Natural killer cell treated with Interleukin-12 subunit alpha and Interleukin-12 subunit beta and Interleukin-15 and Interleukin-18, amount 100 ng/mL, for 72 hours (primary cell): ENCODE data around the gene CLP1. TPM values are rescaled to one million over a fixed set of nuclear protein-coding genes. Genes with fewer than 3 reads are reported as not detected.

ENCODE experiments used
- ATAC-seq, 2 donors: fragments of 150-1000 bp; cut with Tn5 transposase in 1 of 2; sonication (Bioruptor Pico), chemical (Tn5 transposase) in 1 of 2; 2 replicates each; pipeline ENCODE4 v1.10.0; 2021
- DNase-seq: peaks from one replicate; pipeline ENCODE4 v3.0.0; 2022; ENCODE audit warnings: low spot score
- H3K27ac Mint-ChIP-seq, 2 donors: 1 replicate in 1 of 2; 2 replicates in 1 of 2; pipeline ENCODE4 v1.8.0; 2022; ENCODE audit warnings: mixed read lengths in 2 of 2, mild to moderate bottlenecking in 1 of 2, moderate library complexity in 1 of 2
- H3K27me3 Mint-ChIP-seq, 2 donors: 1 replicate in 1 of 2; 2 replicates in 1 of 2; pipeline ENCODE4 v1.8.0; 2022; ENCODE audit warnings: mixed read lengths in 2 of 2
- H3K36me3 Mint-ChIP-seq: one replicate; pipeline ENCODE4 v1.8.0; 2022; ENCODE audit warnings: mixed read lengths
- H3K4me1 Mint-ChIP-seq, 2 donors: 1 replicate in 1 of 2; 2 replicates in 1 of 2; pipeline ENCODE4 v1.8.0; 2022; ENCODE audit warnings: low read depth in 2 of 2, mixed read lengths in 2 of 2, mild to moderate bottlenecking in 1 of 2
- H3K4me3 Mint-ChIP-seq: one replicate; pipeline ENCODE4 v1.8.0; 2022; ENCODE audit warnings: mixed read lengths
- H3K9me3 Mint-ChIP-seq: 2 replicates; pipeline ENCODE4 v1.8.0; 2022; ENCODE audit warnings: mixed read lengths
- total RNA-seq, 2 donors: library from RNA; stranded (reverse); gene quantifications; one replicate each; pipeline ENCODE4 v1.2.3, GENCODE V29; 2022

The CLP1 gene
- total RNA-seq = 10 to 100 TPM; 16.5 to 23.0 TPM

DNA sequence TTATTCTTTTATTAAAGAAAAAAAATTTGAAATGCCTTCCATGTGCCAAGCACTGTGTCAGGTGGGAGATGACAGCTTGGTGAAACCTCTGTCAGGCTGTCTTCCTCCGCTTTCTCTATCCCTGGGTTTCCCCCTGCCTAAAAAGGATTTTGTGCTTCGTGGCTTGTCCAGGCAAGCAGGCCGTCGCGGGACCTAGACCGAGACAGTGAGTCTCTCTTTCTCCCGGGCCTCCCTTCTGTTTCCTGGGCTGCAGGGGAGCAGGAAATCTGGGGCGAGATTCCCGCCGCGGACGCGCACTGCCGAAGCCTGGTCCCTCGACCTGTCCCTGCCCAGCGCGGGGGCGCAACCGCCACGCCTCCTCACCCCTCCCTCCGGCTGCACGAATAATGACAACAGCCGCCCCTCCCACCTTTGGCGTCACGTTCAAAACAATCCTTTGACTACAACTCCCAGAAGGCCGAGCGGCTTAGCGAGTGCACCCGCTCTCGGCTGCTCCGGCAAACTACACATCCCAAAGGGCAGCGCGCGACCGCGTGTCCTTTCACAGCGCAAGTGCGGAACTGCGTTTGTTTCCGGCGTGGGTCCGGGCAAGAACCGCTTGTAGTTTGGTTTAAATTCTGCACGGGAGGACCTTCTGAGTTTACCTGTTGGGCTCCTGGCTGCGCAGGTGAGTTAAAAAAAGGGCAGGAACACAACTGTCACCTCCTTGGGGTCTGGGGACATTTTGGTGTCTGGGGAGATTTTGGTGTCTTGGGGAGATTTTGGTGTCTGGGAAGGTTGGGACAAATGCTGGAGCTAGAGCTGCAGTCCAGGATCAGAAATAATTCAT is at the start of gene CLP1:
Gene CLP1, plus strand, starts transcription at position 569 of the 829 bp plus-strand sequence. CDS start 1,715 bp downstream, outside the sequence.
- peaks cover 4% of the 10 kb centered on the region for H3K36me3 Mint-ChIP-seq
- H3K27me3 Mint-ChIP-seq = no peaks in the 10 kb centered on the region
- H3K27ac Mint-ChIP-seq = peak within 1 kb of the TSS; percentile 83 to 96
- H3K4me1 Mint-ChIP-seq = peaks cover 29 to 33% of the 10 kb centered on the region in 2 donors
- DNase-seq (peak; percentile 99), ATAC-seq (peak; percentile 100)
- H3K9me3 Mint-ChIP-seq = no peaks in the 10 kb centered on the region
- H3K4me3 Mint-ChIP-seq = peak within 1 kb of the TSS; percentile 97

- no peak overlapping the region for H3K27ac Mint-ChIP-seq
- H3K36me3 Mint-ChIP-seq = no peaks in the 10 kb centered on the region
- H3K9me3 Mint-ChIP-seq = no peaks in the 10 kb centered on the region
- DNase-seq (no peak), ATAC-seq (no peak)
- H3K4me3 Mint-ChIP-seq = no peak overlapping the region
- H3K27me3 Mint-ChIP-seq = peaks cover 0 to 5% of the 10 kb centered on the region in 2 donors
- H3K4me1 Mint-ChIP-seq = no peaks in the 10 kb centered on the region
Observed at GRCh38 chr11:57610170-57610569, 47.4 kb upstream of the CLP1 start.

DNA sequence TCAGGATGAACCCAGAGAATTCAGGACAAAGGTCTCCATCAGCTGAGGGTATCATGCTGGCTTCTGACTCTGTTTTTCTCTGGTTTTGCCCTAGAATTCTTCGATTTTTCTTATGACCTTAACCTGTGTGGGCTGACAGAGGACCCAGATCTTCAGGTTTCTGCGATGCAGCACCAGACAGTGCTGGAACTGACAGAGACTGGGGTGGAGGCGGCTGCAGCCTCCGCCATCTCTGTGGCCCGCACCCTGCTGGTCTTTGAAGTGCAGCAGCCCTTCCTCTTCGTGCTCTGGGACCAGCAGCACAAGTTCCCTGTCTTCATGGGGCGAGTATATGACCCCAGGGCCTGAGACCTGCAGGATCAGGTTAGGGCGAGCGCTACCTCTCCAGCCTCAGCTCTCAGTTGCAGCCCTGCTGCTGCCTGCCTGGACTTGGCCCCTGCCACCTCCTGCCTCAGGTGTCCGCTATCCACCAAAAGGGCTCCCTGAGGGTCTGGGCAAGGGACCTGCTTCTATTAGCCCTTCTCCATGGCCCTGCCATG is 43.3 kb upstream of the CLP1 start:
- Mint-ChIP-seq H3K27ac (no peak overlapping the region), H3K9me3 (no peaks in the 10 kb centered on the region), H3K4me1 (no peaks in the 10 kb centered on the region), H3K27me3 (peaks cover 0 to 9% of the 10 kb centered on the region in 2 donors), H3K4me3 (no peak overlapping the region), H3K36me3 (no peaks in the 10 kb centered on the region)
- ATAC-seq (no peak), DNase-seq (no peak)

DNA sequence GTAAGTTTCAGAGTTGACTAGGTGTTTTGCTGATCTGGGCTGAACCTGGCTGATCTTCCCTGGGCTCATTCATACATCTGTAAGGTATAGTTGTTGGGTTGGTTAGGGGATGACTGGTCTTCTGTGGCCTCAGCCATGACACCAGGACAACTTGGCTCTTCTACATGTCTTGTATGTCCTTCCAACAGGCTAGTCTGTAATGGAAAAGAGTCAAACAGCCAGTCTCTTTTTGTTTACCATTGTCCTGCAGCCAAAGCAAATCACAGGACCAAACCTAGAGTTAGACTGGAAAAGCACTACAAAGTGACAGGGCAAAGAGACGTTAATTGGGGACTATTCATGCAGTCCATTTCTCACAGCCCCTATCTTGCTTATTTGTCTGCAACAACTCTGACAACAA is 42.3 kb upstream of the CLP1 start:
- Mint-ChIP-seq H3K4me1 (no peaks in the 10 kb centered on the region), H3K27me3 (peaks cover 1 to 9% of the 10 kb centered on the region in 2 donors), H3K36me3 (peaks cover under 1% of the 10 kb centered on the region), H3K4me3 (no peak overlapping the region), H3K27ac (no peak overlapping the region), H3K9me3 (no peaks in the 10 kb centered on the region)
- DNase-seq = no peak
- no peak for ATAC-seq

DNA sequence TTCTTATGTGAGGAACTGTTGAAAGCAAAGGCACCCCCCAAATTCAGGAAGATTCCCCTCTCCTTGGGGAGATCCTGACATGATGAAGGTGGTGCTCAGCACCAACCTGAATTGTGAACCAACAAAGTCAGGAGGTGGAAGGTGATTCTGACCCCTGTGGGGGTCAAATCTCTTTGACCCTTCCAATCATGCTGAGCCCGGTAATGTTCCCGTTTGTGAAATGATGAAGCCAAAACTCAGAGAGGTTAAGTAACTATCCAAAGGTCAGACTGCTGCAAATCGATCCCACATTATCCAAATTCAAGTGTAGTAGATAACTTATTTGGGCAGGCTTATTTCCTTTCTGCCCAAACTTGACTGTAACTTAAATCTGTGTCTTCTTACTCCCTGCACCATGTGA is 41.0 kb upstream of the CLP1 start:
- Mint-ChIP-seq H3K27ac (no peak overlapping the region), H3K9me3 (no peaks in the 10 kb centered on the region), H3K4me3 (no peak overlapping the region), H3K27me3 (peaks cover 6 to 10% of the 10 kb centered on the region in 2 donors), H3K36me3 (peaks cover 6% of the 10 kb centered on the region), H3K4me1 (no peaks in the 10 kb centered on the region)
- no peak for ATAC-seq
- DNase-seq = no peak

DNA sequence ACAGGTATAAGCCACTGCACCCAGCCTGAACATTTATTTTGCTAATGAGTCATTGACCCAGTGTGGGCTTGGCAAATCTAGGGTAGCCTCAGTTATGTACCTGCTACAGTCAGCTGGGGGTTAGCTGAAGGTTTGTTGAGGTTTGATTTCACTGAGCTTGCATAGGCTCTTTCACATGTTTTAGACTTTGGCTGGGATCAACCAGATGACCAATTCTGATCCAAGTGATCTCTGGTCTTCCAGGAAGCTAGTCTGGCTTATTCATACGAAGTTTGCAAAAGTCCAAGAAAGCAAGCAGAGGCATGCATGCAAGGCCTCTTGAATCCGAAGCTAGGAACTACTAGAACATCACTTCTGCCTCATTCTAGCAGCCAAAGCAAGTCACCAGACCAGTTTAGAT is 39.1 kb upstream of the CLP1 start:
- Mint-ChIP-seq H3K4me3 (no peak overlapping the region), H3K36me3 (peaks cover 6% of the 10 kb centered on the region), H3K4me1 (no peaks in the 10 kb centered on the region), H3K27ac (no peak overlapping the region), H3K9me3 (no peaks in the 10 kb centered on the region), H3K27me3 (peaks cover 6% of the 10 kb centered on the region in 2 donors)
- no peak for ATAC-seq
- no peak for DNase-seq

DNA sequence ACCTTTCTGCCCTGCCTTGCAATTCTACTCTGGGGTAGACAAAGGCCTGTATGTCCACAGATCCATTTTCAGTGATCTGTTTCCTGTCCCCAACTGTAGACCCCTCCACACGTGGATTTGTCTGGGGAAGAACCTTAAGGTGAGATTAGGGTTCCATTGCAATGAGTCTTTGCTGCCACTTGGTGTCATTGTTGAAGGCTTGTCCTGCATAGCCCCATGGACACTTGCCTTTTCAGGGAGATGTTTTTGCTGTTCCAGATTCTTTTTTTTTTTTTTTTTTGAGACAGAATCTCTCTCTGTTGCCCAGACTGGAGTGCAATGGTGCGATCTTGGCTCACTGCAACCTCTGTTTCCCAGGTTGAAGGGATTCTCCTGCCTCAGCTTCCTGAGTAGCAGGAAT is 38.2 kb upstream of the CLP1 start:
- Mint-ChIP-seq H3K4me1 (no peaks in the 10 kb centered on the region), H3K36me3 (peaks cover 6% of the 10 kb centered on the region), H3K4me3 (no peak overlapping the region), H3K9me3 (no peaks in the 10 kb centered on the region), H3K27ac (no peak overlapping the region), H3K27me3 (peaks cover 6% of the 10 kb centered on the region in 2 donors)
- ATAC-seq (no peak), DNase-seq (no peak)

DNA sequence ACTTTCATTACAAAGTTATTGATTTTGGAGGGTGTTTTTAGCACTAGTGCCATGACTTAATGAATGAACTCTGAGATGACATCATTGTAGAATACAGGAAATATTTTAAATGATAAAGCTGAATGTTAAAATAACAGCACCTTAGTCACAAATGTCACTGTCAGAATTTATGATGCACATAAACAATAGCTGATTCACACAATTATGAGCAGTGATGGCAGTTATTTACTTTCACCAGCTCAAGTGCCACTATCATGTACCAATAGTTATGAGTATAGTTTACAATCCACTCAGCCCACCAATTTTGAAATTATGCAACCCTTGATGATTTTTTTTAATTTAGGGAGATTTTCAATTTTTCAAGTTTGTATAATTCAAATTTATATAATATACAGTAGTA is 37.1 kb upstream of the CLP1 start:
- H3K36me3 Mint-ChIP-seq = peaks cover 6% of the 10 kb centered on the region
- H3K27me3 Mint-ChIP-seq = peaks cover 6% of the 10 kb centered on the region in 2 donors
- H3K4me3 Mint-ChIP-seq = no peak overlapping the region
- no peaks in the 10 kb centered on the region for H3K9me3 Mint-ChIP-seq
- ATAC-seq (no peak), DNase-seq (no peak)
- H3K27ac Mint-ChIP-seq = no peak overlapping the region
- no peaks in the 10 kb centered on the region for H3K4me1 Mint-ChIP-seq

- peaks cover 2 to 6% of the 10 kb centered on the region in 2 donors for H3K27me3 Mint-ChIP-seq
- H3K36me3 Mint-ChIP-seq = peaks cover 6% of the 10 kb centered on the region
- H3K4me3 Mint-ChIP-seq = no peak overlapping the region
- H3K27ac Mint-ChIP-seq = no peak overlapping the region
- no peaks in the 10 kb centered on the region for H3K9me3 Mint-ChIP-seq
- ATAC-seq = no peak
- H3K4me1 Mint-ChIP-seq = no peaks in the 10 kb centered on the region
- no peak for DNase-seq
Observed at GRCh38 chr11:57622263-57622662, 35.3 kb upstream of the CLP1 start.

- no peak for ATAC-seq
- Mint-ChIP-seq H3K4me3 (no peak overlapping the region), H3K27ac (no peak overlapping the region)
Observed at GRCh38 chr11:57624864-57625263, 32.7 kb upstream of the CLP1 start.

DNA sequence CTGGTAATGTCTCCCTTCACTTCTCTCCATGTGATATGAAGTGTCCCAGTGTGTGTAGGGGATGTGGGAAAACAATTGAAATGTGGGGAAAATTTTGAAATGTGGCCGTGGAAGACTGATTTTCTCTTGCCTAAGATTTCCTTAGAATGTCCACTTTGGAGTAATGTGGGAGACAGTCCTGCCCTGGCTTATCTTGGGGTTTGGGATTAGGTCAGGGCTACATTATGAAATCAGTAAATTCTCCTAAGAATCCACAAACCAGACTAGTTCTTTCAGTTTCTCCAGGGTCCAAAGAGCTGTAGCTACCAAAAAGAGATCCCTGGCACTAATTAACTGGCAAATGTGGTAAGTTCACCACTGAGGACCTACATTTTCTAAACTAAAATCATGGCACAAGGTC is 30.7 kb upstream of the CLP1 start:
- no peak overlapping the region for H3K27ac Mint-ChIP-seq

More at GRCh38 chr11:57624864-57625263, 32.7 kb upstream of the CLP1 start:
- no peak for DNase-seq
- peaks cover 6% of the 10 kb centered on the region for H3K36me3 Mint-ChIP-seq
- H3K27me3 Mint-ChIP-seq = peaks cover 5 to 11% of the 10 kb centered on the region in 2 donors
- H3K9me3 Mint-ChIP-seq = no peaks in the 10 kb centered on the region
- no peaks in the 10 kb centered on the region for H3K4me1 Mint-ChIP-seq

GRCh38 chr11:57630171-57630570 is 27.4 kb upstream of the CLP1 start:
- no peak for DNase-seq
- Mint-ChIP-seq H3K4me1 (no peaks in the 10 kb centered on the region), H3K4me3 (no peak overlapping the region), H3K36me3 (no peaks in the 10 kb centered on the region), H3K27ac (no peak overlapping the region), H3K9me3 (no peaks in the 10 kb centered on the region), H3K27me3 (peaks cover 19 to 31% of the 10 kb centered on the region in 2 donors)
- no peak for ATAC-seq

More for the DNA sequence above, 30.7 kb upstream of the CLP1 start:
- Mint-ChIP-seq H3K4me3 (no peak overlapping the region), H3K4me1 (no peaks in the 10 kb centered on the region), H3K36me3 (no peaks in the 10 kb centered on the region), H3K27me3 (peaks cover 11 to 18% of the 10 kb centered on the region in 2 donors), H3K9me3 (no peaks in the 10 kb centered on the region)
- ATAC-seq = no peak
- DNase-seq = no peak

GRCh38 chr11:57632116-57632515 is 25.4 kb upstream of the CLP1 start:
- no peak for ATAC-seq
- Mint-ChIP-seq H3K27me3 (peaks cover 19 to 31% of the 10 kb centered on the region in 2 donors), H3K4me3 (no peak overlapping the region), H3K9me3 (no peaks in the 10 kb centered on the region), H3K36me3 (no peaks in the 10 kb centered on the region), H3K27ac (no peak overlapping the region), H3K4me1 (no peaks in the 10 kb centered on the region)
- DNase-seq = no peak

DNA sequence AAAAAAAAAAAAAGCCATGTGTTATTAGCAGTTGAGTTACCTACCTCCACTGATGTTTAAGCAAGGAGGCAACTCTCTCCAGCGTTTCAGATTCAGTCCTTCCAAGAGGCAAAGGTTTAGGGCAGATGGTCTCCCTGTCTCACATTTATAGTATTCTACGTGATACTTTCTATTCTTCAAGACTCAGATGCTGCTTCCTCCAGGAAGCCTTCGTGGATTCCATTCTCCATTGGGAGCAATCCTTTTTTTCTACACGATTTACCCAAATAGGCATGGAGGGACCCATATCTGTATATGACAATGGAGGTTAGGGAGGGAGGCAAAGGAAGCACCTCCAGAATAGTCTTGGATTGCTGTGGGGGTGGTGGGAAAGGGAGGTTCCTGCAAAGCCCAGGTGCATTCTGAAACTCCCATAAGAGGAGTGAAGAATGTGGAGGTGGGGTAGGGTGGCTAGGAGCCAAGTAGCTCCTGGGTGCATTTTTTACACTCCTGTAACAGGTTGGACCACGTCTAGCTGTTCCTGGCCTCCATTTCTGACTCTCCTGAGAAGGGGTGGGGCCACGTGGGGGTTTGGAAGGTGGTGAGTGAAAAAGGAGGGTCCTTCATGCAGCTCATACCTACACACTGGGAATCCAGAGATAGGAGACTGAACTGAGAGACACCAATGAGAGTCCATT is 24.0 kb upstream of the CLP1 start:
- peaks cover 8 to 9% of the 10 kb centered on the region in 2 donors for H3K4me1 Mint-ChIP-seq

More for the DNA sequence above, 24.0 kb upstream of the CLP1 start:
- no peaks in the 10 kb centered on the region for H3K9me3 Mint-ChIP-seq
- no peak overlapping the region for H3K4me3 Mint-ChIP-seq
- H3K27me3 Mint-ChIP-seq = peaks cover 27 to 35% of the 10 kb centered on the region in 2 donors
- no peaks in the 10 kb centered on the region for H3K36me3 Mint-ChIP-seq
- ATAC-seq (no peak), DNase-seq (no peak)
- H3K27ac Mint-ChIP-seq = no peak overlapping the region
